ENCODE results near the gene NFIC.
A peak's percentile ranks its signal among the peaks of the same experiment; 100 is the strongest.

The NFIC gene

GRCh38 chr19:3359015-3359918, 7.1 kb upstream of the NFIC start:
- TF ChIP-seq, protein P1, sequence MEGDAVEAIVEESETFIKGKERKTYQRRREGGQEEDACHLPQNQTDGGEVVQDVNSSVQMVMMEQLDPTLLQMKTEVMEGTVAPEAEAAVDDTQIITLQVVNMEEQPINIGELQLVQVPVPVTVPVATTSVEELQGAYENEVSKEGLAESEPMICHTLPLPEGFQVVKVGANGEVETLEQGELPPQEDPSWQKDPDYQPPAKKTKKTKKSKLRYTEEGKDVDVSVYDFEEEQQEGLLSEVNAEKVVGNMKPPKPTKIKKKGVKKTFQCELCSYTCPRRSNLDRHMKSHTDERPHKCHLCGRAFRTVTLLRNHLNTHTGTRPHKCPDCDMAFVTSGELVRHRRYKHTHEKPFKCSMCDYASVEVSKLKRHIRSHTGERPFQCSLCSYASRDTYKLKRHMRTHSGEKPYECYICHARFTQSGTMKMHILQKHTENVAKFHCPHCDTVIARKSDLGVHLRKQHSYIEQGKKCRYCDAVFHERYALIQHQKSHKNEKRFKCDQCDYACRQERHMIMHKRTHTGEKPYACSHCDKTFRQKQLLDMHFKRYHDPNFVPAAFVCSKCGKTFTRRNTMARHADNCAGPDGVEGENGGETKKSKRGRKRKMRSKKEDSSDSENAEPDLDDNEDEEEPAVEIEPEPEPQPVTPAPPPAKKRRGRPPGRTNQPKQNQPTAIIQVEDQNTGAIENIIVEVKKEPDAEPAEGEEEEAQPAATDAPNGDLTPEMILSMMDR (IDR thresholded peaks at IDR 0.05; ENCODE audit: low read depth, low read length), result no peak
- peak in 1 of 2 donors; percentile 77 for DNase-seq (ENCODE audit: low read depth in 2 of 2)
- peak overlapping the region; percentile 64 to 72 for H3K4me3 ChIP-seq (replicated peaks in 1 of 2; ENCODE audit: low read depth in 2 of 2, low read length in 2 of 2)

DNA sequence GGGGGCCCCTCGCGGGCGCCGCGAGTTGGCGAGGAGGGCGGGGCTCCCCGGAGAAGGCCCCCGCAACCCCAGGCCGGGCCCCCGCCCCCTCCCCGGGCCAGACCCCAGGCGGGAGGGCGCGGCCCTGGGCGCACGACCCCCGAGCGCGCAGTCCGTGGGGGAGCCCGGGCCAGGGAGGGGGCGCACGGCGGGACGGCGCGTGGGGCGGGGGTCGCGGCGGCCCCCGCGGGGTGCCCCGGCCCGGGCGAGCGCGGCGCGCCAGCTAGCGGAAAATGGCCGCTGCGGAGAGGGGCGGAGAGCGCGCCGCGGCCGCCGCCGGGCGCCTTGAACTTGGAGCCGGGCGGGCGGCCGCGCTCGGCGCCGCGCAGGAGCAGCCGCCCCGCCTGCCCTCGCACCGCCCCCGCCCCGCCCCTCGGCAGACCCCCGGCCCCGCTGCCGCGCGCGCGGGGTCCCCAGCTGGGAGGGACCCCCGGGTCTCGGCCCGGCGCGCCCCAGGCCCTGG, 6.4 kb upstream of the NFIC start:
- no peak for DNase-seq (ENCODE audit: low read depth in 2 of 2)
- TF ChIP-seq, protein P1 (IDR thresholded peaks at IDR 0.05; ENCODE audit: low read depth, low read length), result no peak
- peak overlapping the region; percentile 72 to 80 for H3K4me3 ChIP-seq (replicated peaks in 1 of 2; ENCODE audit: low read depth in 2 of 2, low read length in 2 of 2)

DNA sequence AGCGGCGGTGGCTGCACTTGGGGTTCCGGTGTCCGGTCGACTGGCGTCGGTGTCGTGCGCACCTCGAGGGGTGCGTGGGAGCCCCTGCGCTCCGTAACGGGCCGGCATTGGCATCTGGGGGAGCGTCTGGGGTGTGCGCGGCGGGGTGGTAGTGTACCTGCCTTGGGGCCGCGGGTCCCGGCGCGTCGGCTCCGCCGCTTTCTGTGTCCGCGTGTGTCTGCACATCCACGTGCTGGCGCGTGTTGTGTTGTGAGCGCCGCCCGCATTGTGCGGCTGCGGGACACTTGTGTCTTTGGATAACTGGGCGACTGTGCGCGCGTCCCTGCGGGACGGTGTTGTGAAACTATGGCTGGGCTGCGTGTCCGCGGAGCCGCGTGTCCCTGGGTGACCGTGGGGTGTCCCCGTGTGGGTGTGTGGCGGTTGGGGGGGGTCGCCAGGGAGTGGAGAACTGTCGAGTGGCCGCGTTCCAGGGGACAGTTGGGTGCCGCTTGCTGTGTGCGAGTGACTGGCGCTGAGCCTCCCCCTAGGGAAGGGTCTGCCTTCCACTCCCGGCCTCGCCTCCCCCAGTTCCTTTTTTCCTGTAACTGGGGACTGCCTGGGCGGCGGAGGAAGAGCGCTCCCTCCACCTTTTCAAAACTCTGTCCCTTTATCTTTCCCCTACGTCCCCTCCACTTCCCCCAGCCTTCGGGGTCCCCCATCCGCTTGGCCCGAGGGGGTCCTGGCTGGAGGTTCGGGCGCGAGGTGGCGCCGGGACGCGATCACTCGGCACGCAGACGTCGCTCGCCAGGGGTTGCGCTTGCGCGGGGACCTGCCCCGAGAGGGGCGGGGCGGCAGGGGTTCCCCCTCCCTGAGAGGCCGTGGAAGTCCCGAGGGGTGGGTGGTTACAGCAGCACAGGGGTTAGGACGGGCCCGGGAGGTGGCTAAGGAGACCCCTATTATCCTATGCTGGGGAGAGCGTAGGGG, 5.7 kb upstream of the NFIC start:
- peak in 1 of 2 donors; percentile 51 for DNase-seq (ENCODE audit: low read depth in 2 of 2)
- TF ChIP-seq, protein P1 (IDR thresholded peaks at IDR 0.05; ENCODE audit: low read depth, low read length), result no peak
- peak overlapping the region; percentile 72 to 80 for H3K4me3 ChIP-seq (replicated peaks in 1 of 2; ENCODE audit: low read depth in 2 of 2, low read length in 2 of 2)

GRCh38 chr19:3361384-3362216, 4.8 kb upstream of the NFIC start:
- no peak for DNase-seq (ENCODE audit: low read depth in 2 of 2)
- TF ChIP-seq, protein P1 (IDR thresholded peaks at IDR 0.05; ENCODE audit: low read depth, low read length), result no peak
- H3K4me3 ChIP-seq (replicated peaks in 1 of 2; ENCODE audit: low read depth in 2 of 2, low read length in 2 of 2), result peak overlapping the region; percentile 72 to 80

DNA sequence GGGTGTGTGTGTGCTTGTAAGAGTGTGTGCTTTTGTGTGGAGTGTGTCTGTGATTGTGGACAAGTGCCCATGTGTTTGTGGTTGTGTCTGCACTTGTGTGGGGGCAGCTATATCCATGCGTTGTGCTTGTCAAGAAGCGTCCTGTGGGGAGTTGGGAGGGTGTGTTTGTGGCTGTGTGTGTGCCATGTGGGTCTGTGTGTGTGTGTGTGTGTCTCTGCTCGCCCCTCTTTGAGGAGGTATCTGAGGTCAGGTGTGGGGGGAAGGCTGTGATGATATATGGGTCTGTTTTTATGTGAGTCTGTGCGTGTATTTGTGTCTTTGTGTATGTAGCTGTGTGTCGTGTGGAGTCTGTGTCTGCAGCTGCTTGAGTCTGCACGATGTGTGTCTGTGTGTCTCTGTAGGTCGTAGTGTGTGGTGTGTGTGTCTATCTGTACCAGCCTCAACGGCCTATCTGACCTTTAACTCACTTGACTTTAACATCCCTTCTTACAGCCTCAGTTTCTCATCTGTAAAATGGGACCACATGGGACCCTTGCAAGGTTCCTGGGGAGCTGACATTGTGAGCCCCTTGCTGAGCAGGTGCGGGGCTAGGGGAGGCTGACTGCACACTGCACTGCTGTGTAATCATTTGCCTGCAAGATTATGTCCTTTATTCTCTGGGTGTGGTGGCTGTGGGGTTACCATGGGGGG, 4.0 kb upstream of the NFIC start:
- TF ChIP-seq, protein P1 (IDR thresholded peaks at IDR 0.05; ENCODE audit: low read depth, low read length), result no peak
- no peak overlapping the region for H3K4me3 ChIP-seq (replicated peaks in 1 of 2; ENCODE audit: low read depth in 2 of 2, low read length in 2 of 2)
- no peak for DNase-seq (ENCODE audit: low read depth in 2 of 2)

All from cardiac fibroblast (primary cell).